B cell (primary cell): ENCODE results near the gene ORC2. TPM values are rescaled to one million over a fixed set of nuclear protein-coding genes. Genes with fewer than 3 reads are reported as not detected.

Experiments
- ATAC-seq: fragments of 200-7000 bp; cut with Tn5 transposase; one replicate; pipeline ENCODE4 v1.10.0; 2021; ENCODE audit warnings: low read depth, mild to moderate bottlenecking, moderate number of reproducible peaks, moderate library complexity
- CTCF ChIA-PET: fragments of 350-600 bp; sonication (Branson Sonifier 250); formaldehyde crosslinking; loops from one replicate; lab custom pipeline; 2021; ENCODE audit warnings: antibody characterized with exemption, inconsistent platforms; lab: Charles Lee
- POLR2A ChIA-PET: fragments of 350-600 bp; sonication (Branson Sonifier 250); formaldehyde crosslinking; loops from one replicate; lab custom pipeline; 2021; ENCODE audit warnings: antibody characterized with exemption; lab: Charles Lee
- DNase-seq: peaks from one replicate; pipeline ENCODE4 v3.0.0; 2013
- H2AFZ ChIP-seq: 2 replicates; pipeline ENCODE4 v1.6.1; 2012; ENCODE audit warnings: mild to moderate bottlenecking, low read depth, low read length; ENCODE audit not compliant: insufficient read depth, poor library complexity, severe bottlenecking
- H3K27ac ChIP-seq, 2 donors: 1 replicate in 1 of 2; 2 replicates in 1 of 2; pipeline ENCODE4 v1.5.1; 2012 to 2013; ENCODE audit warnings: low read length in 2 of 2, mild to moderate bottlenecking in 2 of 2, moderate library complexity in 1 of 2
- H3K27me3 ChIP-seq, 4 experiments: fragments of 200-600 bp in 1 of 4; sonication (generic) in 1 of 4; replicated peaks in 1 of 4; 1 replicate in 2 of 4; 2 replicates in 2 of 4; pipeline versions ENCODE4 v1.6.1 to v1.7.0; 2013 to 2016; ENCODE audit warnings: low read length in 3 of 4, mild to moderate bottlenecking in 2 of 4, mixed read lengths in 1 of 4, moderate library complexity in 1 of 4; ENCODE audit not compliant: insufficient read depth in 4 of 4, control insufficient read depth in 3 of 4; ENCODE audit errors: control extremely low read depth in 1 of 4
- H3K36me3 ChIP-seq, 2 experiments: replicated peaks in 1 of 2; 1 replicate in 1 of 2; 2 replicates in 1 of 2; pipeline versions ENCODE4 v1.6.1 to v1.7.1; 2013; ENCODE audit warnings: low read length in 1 of 2; ENCODE audit not compliant: insufficient read depth in 2 of 2, control insufficient read depth in 1 of 2; ENCODE audit errors: control extremely low read depth in 1 of 2, extremely low read depth in 1 of 2
- H3K4me1 ChIP-seq, 2 donors: fragments of 200-600 bp in 1 of 2; sonication (generic) in 1 of 2; 1 replicate in 1 of 2; 2 replicates in 1 of 2; pipeline versions ENCODE4 v1.5.1 to v1.6.1; 2013 to 2017; ENCODE audit warnings: low read length in 2 of 2; ENCODE audit not compliant: control insufficient read depth in 2 of 2, insufficient read depth in 2 of 2
- H3K4me2 ChIP-seq: replicated peaks from 2 replicates; pipeline ENCODE3; 2012; ENCODE audit warnings: mild to moderate bottlenecking, low read depth, low read length; ENCODE audit not compliant: poor library complexity, severe bottlenecking
- H3K4me3 ChIP-seq, 5 experiments: fragments of 200-600 bp in 1 of 5; sonication (generic) in 1 of 5; 1 replicate in 3 of 5; 2 replicates in 2 of 5; pipeline versions ENCODE4 v1.5.1 to v1.7.0; 2011 to 2016; ENCODE audit warnings: low read length in 4 of 5, mild to moderate bottlenecking in 4 of 5, low read depth in 2 of 5, control low read depth in 1 of 5, moderate library complexity in 1 of 5; ENCODE audit not compliant: insufficient read depth in 1 of 5; ENCODE audit errors: control extremely low read depth in 1 of 5, extremely low read depth in 1 of 5
- H3K79me2 ChIP-seq: fragments of 200-600 bp; sonication (generic); one replicate; pipeline ENCODE4 v1.6.0; 2016; ENCODE audit warnings: low read length; ENCODE audit not compliant: control insufficient read depth, insufficient read depth
- H3K9ac ChIP-seq: fragments of 200-600 bp; sonication (generic); 2 replicates; pipeline ENCODE4 v1.6.1; 2017; ENCODE audit warnings: mild to moderate bottlenecking, low read length, moderate library complexity
- H3K9me3 ChIP-seq, 3 donors: one replicate each; pipeline versions ENCODE4 v1.6.1 to v1.7.1; 2013; ENCODE audit warnings: low read length in 2 of 3; ENCODE audit not compliant: control insufficient read depth in 2 of 3, insufficient read depth in 1 of 3; ENCODE audit errors: control extremely low read depth in 1 of 3
- H4K20me1 ChIP-seq: 2 replicates; pipeline ENCODE4 v1.6.0; 2012; ENCODE audit warnings: mild to moderate bottlenecking, low read length; ENCODE audit not compliant: insufficient read depth, control insufficient read depth, poor library complexity, severe bottlenecking
- H3K27ac Mint-ChIP-seq: one replicate; pipeline ENCODE4 v1.8.0; 2021; ENCODE audit warnings: mixed read lengths
- H3K27me3 Mint-ChIP-seq: one replicate; pipeline ENCODE4 v1.8.0; 2021; ENCODE audit warnings: mixed read lengths
- H3K4me1 Mint-ChIP-seq: one replicate; pipeline ENCODE4 v1.8.0; 2021; ENCODE audit warnings: mixed read lengths
- H3K4me3 Mint-ChIP-seq: one replicate; pipeline ENCODE4 v1.8.0; 2021; ENCODE audit warnings: mixed read lengths
- H3K9me3 Mint-ChIP-seq: one replicate; pipeline ENCODE4 v1.8.0; 2022; ENCODE audit warnings: mixed read lengths; ENCODE audit not compliant: insufficient read depth
- EZH2 ChIP-seq: IDR thresholded peaks from 2 replicates; pipeline ENCODE4 v1.6.1; 2012; ENCODE audit warnings: borderline replicate concordance, low read depth, mild to moderate bottlenecking, moderate library complexity, low read length; ENCODE audit not compliant: insufficient read depth, poor library complexity, severe bottlenecking
- WGBS: methylation state at CpG from one replicate; pipeline ENCODE4 v1.1.5; 2013; ENCODE audit warnings: missing lambda C conversion rate; ENCODE audit not compliant: insufficient coverage; 5-methylcytosine and 5-hydroxymethylcytosine counted together
- intact Hi-C: fragments of 100-400 bp; cut with micrococcal nuclease; formaldehyde crosslinking; loops from one replicate; pipeline ENCODE4 v1.10.0; 2022
- polyA plus RNA-seq: library from polyadenylated mRNA; depleted of rRNA; stranded (reverse); fragments of >200 nt; gene quantifications from 2 replicates; pipeline ENCODE4 v1.2.3, GENCODE V29; 2012
- total RNA-seq, 2 donors: library from RNA; stranded (reverse); fragments of 120-200 nt in 1 of 2; gene quantifications; 1 replicate in 1 of 2; 2 replicates in 1 of 2; pipeline versions ENCODE4 v1.2.3 to v1.2.4, GENCODE V29; 2013 to 2022
- TF ChIP-seq, protein P1 (sequence below): fragments of 200-600 bp; IDR thresholded peaks from one replicate; pipeline ENCODE4 v1.8.0; 2022; ENCODE audit warnings: antibody characterized with exemption, mild to moderate bottlenecking

Gene ORC2
- total and polyA plus RNA-seq, 2 donors (not counting 1 experiment from before 2014, with no cell fraction given) = 6.4 to 50.6 TPM

DNA sequence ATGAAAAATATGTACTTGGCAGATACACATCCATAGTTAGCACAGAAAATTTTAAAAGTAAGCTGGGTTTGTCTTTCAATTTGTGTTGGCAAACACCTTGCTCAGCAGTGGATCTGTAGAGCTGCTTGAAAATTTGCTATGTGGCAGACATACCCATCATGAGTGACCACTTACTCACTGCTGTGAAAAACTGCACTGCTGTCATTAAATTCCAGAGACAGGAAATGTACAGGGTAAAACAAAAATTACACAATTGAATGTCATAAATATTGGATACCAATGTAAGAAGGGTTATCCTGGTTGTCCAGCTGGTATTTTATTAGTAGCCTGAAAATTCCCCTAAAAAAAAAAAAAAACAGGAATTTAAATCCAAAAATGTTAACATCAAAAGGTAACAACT is 49.8 kb downstream of the ORC2 start:
- Histone ChIP-seq H3K79me2 (no peaks in the 10 kb centered on the region), H3K9ac (no peak overlapping the region), H4K20me1 (no peaks in the 10 kb centered on the region), H3K4me2 (no peak overlapping the region), H2AFZ (no peak overlapping the region), H3K27ac (no peak overlapping the region), H3K4me1 (no peaks in the 10 kb centered on the region), H3K9me3 (no peaks in the 10 kb centered on the region), H3K27me3 (no peaks in the 10 kb centered on the region), H3K36me3 (peaks cover 20 to 53% of the 10 kb centered on the region in 2 experiments), H3K4me3 (no peak overlapping the region)
- ATAC-seq (no peak), DNase-seq (no peak)
- ChIA-PET POLR2A (interaction anchor here (0.6 kb wide), 1 partner anchor 24 kb away, joined by 7 read pairs; no protein-coding TSS in a partner anchor), CTCF (no interaction called here)
- no peaks in the 10 kb centered on the region for H3K9me3 Mint-ChIP-seq
- no peaks in the 10 kb centered on the region for H3K27me3 Mint-ChIP-seq
- H3K27ac Mint-ChIP-seq = no peak overlapping the region
- no peaks in the 10 kb centered on the region for H3K4me1 Mint-ChIP-seq
- TF ChIP-seq, protein P1, sequence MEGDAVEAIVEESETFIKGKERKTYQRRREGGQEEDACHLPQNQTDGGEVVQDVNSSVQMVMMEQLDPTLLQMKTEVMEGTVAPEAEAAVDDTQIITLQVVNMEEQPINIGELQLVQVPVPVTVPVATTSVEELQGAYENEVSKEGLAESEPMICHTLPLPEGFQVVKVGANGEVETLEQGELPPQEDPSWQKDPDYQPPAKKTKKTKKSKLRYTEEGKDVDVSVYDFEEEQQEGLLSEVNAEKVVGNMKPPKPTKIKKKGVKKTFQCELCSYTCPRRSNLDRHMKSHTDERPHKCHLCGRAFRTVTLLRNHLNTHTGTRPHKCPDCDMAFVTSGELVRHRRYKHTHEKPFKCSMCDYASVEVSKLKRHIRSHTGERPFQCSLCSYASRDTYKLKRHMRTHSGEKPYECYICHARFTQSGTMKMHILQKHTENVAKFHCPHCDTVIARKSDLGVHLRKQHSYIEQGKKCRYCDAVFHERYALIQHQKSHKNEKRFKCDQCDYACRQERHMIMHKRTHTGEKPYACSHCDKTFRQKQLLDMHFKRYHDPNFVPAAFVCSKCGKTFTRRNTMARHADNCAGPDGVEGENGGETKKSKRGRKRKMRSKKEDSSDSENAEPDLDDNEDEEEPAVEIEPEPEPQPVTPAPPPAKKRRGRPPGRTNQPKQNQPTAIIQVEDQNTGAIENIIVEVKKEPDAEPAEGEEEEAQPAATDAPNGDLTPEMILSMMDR = no peak
- no peak for TF ChIP-seq EZH2
- H3K4me3 Mint-ChIP-seq = no peak overlapping the region
- intact Hi-C loops = no loop called here

DNA sequence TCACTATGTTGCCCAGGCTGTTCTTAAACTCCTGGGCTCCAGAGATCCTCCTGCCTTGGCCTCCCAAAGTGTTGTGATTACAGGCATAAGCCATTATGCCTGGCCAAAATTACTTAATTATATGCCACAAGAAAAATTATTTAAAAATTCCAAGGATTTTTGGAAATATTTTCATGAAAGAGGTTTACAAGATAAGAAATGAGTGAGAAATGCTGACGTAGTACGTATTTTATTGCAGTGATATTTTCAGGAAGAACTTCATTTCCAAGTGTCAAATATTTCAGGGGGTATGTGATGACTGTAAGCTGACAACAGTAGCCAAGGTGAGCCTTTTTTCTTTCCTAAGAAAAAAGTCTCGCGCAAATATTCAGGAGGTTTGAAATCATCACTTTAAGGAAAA is 53.5 kb downstream of the ORC2 start:
- CTCF ChIA-PET = no interaction called here

More for the DNA sequence above, 53.5 kb downstream of the ORC2 start:
- Mint-ChIP-seq H3K27me3 (no peaks in the 10 kb centered on the region), H3K9me3 (no peaks in the 10 kb centered on the region), H3K4me1 (no peaks in the 10 kb centered on the region), H3K27ac (no peak overlapping the region), H3K4me3 (no peak overlapping the region)
- Histone ChIP-seq H2AFZ (no peak overlapping the region), H3K4me2 (no peak overlapping the region), H3K79me2 (no peaks in the 10 kb centered on the region), H3K36me3 (peaks cover 21 to 53% of the 10 kb centered on the region in 2 experiments), H3K4me3 (no peak overlapping the region), H3K9ac (no peak overlapping the region), H3K9me3 (no peaks in the 10 kb centered on the region), H4K20me1 (no peaks in the 10 kb centered on the region), H3K27me3 (no peaks in the 10 kb centered on the region), H3K4me1 (no peaks in the 10 kb centered on the region), H3K27ac (no peak overlapping the region)
- WGBS = 100% methylated on average over 2 of the region's 4 CpGs
- POLR2A ChIA-PET = no interaction called here
- DNase-seq (no peak), ATAC-seq (no peak)
- TF ChIP-seq, protein P1 = no peak
- no peak for TF ChIP-seq EZH2
- intact Hi-C loops = no loop called here
